PC-9 (cell line): ENCODE results near the gene LRRC4C.

ENCODE experiments used
- EZH2 ChIP-seq: fragments of 200-600 bp; sonication (generic); IDR thresholded peaks from 2 replicates; pipeline ENCODE4 v1.8.0; 2017; ENCODE audit warnings: antibody characterized with exemption, low read depth
- TF ChIP-seq, protein P1 (sequence below): fragments of 200-600 bp; sonication (generic); conservative IDR thresholded peaks from 2 replicates; pipeline ENCODE4 v1.6.1; 2017; ENCODE audit warnings: mixed run types, antibody characterized with exemption, mild to moderate bottlenecking, moderate library complexity

DNA sequence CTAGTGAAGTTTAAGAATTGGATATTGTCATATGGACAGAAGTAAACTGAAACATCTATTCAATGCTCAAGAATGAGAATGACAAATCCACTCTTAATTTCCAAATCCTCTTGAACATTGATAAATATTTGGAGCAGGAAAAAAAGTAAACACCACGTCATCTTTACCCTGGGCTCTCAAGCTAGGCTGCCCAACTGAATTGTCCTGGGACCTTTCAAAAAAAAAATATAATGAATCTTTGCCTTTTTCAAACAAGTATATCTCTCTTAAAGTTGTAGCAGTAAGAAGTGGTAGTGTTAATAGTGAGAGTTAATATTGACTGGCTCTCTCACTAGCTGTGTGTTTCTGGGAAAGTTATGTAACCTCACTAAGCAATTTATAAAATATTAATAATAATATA is 374.3 kb downstream of the LRRC4C start:
- TF ChIP-seq EZH2, result no peak
- TF ChIP-seq, protein P1, sequence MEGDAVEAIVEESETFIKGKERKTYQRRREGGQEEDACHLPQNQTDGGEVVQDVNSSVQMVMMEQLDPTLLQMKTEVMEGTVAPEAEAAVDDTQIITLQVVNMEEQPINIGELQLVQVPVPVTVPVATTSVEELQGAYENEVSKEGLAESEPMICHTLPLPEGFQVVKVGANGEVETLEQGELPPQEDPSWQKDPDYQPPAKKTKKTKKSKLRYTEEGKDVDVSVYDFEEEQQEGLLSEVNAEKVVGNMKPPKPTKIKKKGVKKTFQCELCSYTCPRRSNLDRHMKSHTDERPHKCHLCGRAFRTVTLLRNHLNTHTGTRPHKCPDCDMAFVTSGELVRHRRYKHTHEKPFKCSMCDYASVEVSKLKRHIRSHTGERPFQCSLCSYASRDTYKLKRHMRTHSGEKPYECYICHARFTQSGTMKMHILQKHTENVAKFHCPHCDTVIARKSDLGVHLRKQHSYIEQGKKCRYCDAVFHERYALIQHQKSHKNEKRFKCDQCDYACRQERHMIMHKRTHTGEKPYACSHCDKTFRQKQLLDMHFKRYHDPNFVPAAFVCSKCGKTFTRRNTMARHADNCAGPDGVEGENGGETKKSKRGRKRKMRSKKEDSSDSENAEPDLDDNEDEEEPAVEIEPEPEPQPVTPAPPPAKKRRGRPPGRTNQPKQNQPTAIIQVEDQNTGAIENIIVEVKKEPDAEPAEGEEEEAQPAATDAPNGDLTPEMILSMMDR, result no peak
